Upper lobe of right lung (tissue), 1 donor: ENCODE results near the gene OR8A1. TPM values are rescaled to one million over a fixed set of nuclear protein-coding genes. Genes with fewer than 3 reads are reported as not detected.

Experiments used
- total RNA-seq: library from RNA; stranded (reverse); fragmentation: NEBNext Ultra II Directional; extraction: Animal tissue kit (Norgen Biotek cat#: 25700); gene quantifications from one replicate; pipeline ENCODE4 v1.2.1, GENCODE V29; 2021
- donor health status: DM: no; HTN: yes; CAD: no; lungs with severe emphysema.

The OR8A1 gene
- total RNA-seq, 1 donor from 2014 or later = not detected

Other genes with a start within 250 kb of the OR8A1 start
- not detected for gene OR8D2, start 249.8 kb upstream of the OR8A1 start, total RNA-seq
- not detected for gene OR8B2, start 185.5 kb upstream of the OR8A1 start, total RNA-seq
- not detected for gene OR8B3, start 171.0 kb upstream of the OR8A1 start, total RNA-seq
- not detected for gene OR8B4, start 145.1 kb upstream of the OR8A1 start, total RNA-seq
- not detected for gene OR8B8, start 124.3 kb upstream of the OR8A1 start, total RNA-seq
- gene OR8B12, start 26.3 kb upstream of the OR8A1 start, total RNA-seq = not detected
- gene PANX3, start 41.4 kb downstream of the OR8A1 start, total RNA-seq = not detected
- gene TBRG1, start 52.9 kb downstream of the OR8A1 start, total RNA-seq = 44.9 TPM
- gene SIAE, start 103.7 kb downstream of the OR8A1 start, total RNA-seq = 41.6 TPM
- gene SPA17, start 103.9 kb downstream of the OR8A1 start, total RNA-seq = 4.8 TPM
- 79.9 TPM for gene NRGN, start 169.9 kb downstream of the OR8A1 start, total RNA-seq
- 40.1 TPM for gene VSIG2, start 182.3 kb downstream of the OR8A1 start, total RNA-seq
- gene ESAM, start 192.3 kb downstream of the OR8A1 start, total RNA-seq = 164 TPM
- 13.3 TPM for gene MSANTD2, start 230.4 kb downstream of the OR8A1 start, total RNA-seq